HG02885 (cell line): ENCODE data around the gene FECH.
"Not testable (repeated sequence)": the region's sequence is repeated elsewhere in the genome, so short reads cannot be mapped to it uniquely, and the experiment has no call there.

Source experiments
- ATAC-seq: cut with Tn5 transposase; IDR thresholded peaks from one replicate; pipeline ENCODE4 v1.9.1; 2021; ENCODE audit warnings: mild to moderate bottlenecking; ENCODE audit not compliant: unreplicated experiment, poor library complexity

FECH gene, protein sequence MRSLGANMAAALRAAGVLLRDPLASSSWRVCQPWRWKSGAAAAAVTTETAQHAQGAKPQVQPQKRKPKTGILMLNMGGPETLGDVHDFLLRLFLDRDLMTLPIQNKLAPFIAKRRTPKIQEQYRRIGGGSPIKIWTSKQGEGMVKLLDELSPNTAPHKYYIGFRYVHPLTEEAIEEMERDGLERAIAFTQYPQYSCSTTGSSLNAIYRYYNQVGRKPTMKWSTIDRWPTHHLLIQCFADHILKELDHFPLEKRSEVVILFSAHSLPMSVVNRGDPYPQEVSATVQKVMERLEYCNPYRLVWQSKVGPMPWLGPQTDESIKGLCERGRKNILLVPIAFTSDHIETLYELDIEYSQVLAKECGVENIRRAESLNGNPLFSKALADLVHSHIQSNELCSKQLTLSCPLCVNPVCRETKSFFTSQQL

DNA sequence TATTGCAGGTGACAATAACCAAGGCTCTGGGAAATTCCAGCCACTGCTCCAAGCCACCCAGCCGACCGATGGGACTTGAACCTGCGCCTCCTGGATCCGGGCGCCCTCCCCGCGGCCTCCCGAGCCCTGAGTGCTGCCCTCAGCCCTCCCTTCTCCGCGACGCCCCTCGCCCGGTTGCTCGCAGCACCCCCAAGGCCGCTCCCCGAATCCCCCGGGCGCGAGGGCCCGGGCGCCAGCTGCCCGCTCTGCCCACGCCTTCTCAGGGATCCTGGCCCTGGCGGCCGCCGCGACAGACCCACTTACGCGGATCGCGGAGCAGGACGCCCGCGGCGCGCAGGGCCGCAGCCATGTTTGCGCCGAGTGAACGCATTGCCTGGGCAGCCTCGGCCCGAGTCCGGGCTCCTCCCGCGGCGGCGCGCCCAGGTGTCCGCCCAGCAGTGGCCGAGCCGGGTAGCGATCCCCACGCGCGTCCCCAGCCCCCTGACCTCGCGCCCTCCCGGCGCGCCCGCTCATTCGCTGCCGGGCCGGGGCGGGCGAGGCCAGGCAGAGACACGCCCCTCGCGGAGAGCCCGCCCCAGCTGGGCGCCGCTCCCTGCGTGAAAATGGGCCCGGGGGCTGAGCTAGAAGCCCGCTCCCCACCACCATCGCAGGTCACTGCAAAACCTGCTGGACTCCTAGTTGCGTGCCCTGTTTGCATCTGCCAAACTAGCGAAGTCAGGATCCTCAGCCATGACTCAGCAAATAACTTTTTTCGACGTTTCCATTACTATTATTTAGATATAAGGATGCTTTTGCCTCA, at the start of gene FECH:
Gene FECH (minus strand): TSS at position 452 of the 799 bp plus-strand sequence. CDS start 82 bp downstream, at position 370.
- peak; percentile 95 for ATAC-seq

DNA sequence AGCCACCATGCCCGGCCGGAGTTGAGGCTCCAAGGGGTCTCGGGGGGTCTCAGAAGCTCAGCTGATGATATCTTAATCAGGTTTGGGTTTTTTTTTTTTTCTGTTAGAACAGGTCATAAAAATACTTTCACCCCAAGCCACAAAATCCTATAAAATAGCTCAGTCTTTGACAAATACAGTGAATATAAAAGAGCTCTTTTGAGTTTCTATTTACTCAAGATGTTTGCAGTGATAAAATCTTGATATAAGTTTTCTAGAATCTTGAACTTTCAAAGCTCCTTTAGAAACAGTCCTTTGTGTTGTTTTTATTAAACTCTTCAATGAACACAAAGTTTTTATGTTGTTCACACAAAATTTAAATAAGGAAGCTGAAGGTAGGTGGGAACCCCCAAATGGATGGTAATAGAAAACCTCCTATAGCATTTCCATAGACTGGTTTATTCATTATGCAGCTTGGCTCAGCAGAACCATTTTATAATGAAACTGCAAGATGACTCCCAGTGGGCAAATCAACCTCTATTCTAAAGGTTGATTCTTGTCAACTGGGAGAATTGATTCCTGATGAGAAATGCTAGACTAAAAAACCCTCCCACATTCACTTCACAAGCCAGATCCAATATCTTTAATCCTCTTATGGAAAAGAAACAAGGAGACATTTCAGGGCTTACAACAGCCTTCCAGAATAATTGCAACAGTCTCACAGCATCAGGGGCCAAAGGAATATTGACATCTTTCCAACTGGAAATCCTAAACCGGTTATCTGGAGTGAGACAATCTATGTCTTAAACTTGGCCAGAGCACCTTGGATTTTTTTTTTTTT, 48.7 kb upstream of the FECH start:
- ATAC-seq, result no peak

DNA sequence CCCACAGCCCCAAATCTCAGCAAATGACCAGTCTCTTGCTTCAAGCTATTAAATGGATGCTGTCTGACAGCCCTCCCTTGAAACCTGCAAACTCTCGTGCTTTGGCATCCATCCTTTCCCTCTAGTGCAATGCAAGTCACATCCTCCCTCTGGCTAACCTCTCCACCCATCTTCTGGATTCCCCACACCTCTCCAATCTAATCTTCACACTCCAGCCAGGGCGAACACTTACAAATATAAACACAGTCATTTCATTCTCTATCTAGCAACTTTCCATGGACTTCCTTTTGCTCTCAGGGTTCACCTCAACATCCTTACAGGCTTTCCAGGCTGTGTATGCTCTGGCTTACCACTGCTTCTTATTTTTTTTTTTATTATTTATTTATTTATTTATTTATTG, 45.2 kb upstream of the FECH start:
- ATAC-seq, result no peak

DNA sequence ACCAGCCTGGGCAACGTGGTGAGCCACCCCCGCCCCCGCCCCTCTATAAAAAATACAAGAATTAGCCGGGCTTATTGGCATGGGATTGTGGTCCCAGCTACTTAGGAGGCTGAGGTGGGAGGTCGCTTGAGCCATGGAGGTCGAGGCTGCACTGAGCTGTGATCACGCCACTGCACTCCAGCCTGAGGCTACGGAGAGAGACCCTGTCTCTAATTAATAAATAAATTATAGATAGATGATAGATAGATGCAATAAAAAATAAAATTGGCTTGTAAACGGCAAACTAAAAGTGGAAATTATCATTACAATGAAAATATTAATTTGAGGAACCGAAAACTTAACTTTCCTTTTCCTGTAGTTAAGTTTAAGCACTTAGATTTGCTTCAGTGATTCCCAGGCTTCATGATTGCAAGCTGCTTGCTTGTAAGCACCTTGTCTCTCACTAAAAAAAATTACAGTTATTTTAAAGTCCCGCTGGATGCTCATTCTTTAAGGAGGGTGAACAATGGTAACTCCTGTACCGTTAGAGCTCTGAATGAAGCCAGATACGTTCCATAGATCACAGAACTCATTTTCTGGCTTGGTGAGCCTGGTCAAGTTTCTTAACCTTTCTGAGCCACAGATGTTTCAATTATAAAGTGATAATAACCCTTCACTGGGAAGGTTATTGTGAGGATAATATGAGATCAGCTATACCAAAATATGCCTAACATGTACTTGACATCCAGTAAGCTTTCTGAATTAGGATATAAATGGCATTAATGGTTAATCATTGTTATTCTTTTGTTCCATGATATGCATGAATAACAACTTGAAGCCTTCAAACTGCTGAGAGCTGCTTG, 44.5 kb upstream of the FECH start:
- peak; percentile 48 for ATAC-seq

DNA sequence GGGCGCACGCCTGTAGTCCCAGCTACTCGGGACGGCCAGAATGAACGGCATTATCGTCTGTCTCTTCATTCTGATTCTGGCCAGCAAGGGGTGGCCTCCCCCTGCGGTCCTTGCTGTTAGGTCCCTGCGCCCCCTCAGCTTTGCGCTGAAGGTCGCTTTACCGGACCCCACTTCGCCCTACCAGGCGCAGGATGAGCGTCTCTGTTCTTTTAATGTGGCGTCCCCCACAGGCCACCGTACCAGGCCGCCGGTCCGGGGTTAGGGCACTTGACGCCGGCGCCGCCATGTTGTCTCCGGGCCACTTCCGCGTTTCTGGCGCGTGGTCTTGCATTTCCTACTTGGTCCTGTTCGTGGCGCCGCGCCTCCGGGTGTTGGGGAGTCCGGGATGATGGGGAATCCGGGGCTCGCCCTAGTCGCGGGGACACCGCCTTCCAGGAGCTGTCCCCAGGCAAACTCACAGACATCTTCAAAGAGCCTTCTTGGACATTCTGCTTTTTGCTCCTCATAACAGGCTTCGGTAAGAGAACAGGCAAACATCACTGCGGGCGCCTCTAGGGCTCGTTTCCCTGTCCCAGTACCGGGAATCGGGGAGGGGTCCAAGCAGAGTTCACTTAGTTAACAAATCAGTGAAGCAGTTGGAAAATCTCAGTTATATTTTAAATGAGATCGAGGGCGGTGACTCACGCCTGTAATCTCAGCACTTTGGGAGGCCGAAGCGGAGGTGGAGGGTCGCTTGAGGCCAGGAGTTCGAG, 43.7 kb upstream of the FECH start:
- ATAC-seq, result peak; percentile 95

DNA sequence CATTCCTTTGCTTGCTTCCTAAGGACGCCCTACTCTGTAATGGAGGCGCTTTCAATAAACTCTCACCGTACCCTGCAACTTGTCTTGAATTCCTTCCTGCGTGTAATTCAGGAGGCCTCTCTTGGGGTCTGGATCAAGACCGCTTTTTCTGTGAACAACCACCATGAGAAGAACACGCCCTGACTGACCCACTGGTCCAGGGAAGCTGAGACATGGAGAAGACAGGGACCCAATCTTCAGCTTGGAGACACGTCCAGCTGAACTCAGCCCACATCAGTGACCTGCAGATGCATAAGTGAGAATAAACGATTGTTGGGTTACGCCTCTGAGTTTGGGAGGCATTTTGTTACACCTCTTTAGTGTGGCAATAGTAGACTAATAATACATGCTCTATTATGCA, 42.9 kb upstream of the FECH start:
- no peak for ATAC-seq

DNA sequence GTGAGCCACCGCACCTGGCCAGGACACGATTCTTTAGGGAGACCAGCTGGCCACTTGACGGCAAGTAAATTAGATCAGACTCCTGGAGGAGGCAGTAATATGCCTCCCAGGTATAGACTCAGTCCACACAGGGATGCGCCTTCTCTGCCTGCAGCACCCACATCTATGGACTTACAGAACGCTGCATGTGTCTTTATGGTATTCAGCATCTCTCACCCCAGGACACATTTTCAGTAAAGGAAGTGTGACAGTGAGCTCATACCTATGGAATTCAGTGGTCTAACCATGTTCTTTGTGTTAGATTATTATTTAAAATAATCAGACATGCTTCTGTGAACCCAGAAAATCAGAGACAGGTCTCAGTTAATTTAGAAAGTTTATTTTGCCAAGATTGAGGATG, 41.0 kb upstream of the FECH start:
- no peak for ATAC-seq

DNA sequence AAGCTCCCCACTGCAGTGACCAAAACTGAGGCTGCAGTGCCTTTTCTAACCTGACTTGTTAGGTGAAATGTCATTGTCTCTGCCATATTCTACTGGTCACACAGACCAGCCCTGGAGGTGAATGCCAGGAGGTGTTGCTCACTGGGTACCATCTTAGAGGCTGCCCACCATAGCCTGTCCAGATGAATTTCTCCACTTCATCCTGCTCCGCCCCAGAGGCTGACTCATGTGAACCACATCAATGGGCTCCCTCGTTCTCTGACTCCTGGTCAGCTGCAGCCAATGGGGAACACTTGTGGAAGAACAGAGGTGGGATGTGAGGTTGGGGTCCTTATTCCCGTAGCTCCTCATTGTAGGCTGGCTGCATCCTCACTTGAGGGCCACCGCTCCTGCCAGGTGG, 38.5 kb upstream of the FECH start:
- ATAC-seq, result no peak

DNA sequence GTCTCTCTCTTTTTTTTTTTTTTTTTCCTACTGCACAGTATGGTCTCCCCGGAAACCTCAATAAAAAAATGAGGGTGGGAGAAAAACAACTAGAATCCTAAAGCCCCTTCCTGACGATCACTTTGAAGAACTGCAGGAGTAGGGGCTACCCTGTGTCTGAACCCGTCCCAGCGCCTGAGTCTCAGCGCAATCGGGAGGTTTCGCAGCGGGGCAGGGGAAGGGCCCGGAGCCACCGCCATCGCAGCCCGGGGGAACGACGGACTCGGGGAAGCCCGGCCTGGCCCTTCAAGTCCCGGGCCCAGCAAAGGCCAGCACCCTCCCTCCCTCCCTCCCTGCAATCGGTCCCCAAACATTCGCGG, 34.7 kb upstream of the FECH start:
- peak; percentile 22 for ATAC-seq

DNA sequence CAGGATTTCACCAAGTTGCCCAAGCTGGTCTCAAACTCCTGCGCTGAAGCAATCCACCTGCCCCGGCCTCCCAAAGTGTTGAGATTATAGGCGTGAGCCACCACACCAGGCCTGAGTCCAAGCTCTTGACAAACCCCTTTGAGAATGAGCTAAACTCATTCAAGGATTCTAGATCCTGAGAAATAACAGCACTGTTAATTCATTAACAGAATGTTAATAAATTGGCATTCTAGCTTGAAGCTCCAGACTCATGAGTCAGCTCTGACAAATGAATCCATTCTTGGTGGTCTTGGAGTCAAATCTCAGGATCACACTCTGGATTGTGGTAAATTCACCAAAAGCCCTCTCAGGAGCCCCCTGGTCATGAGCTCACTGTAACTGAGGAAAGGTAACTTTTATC, 33.4 kb upstream of the FECH start:
- ATAC-seq, result no peak

DNA sequence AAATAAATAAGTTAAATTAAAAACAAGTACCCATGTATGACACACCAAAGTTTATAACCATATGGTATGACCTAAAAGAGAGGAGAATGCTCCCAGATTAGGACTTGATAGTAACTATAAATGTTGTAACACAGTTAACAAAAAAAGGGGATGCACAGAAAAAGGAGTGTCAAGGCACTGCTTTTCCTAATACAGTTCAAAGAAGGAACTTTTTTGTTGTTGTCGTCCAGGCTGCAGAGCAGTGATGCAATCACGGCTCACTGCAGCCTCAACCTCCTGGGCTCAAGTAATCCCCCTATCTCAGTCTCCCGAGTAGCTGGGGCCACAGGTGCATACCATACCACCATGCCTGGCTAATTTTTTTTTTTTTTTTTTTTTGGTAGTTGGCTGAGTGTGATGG, 32.4 kb upstream of the FECH start:
- ATAC-seq, result no peak

DNA sequence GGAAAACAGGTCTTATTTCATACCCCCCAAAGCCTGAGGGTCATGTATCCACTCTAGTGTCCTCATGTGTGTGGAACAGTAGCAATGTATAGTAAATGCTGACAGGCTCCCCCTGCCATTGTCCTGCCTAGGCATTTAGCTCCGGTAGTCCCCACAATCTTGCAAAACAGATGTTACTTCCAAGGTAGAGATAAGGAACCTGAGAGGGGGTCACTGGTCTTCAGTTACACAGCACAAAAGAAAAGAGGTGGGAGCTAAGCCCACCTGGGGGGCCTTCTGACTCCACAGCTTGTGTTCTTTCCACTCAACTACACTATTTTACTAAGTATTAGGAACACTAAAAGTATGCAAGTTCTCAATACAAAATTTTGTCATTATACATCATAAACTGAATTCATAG, 17.4 kb upstream of the FECH start:
- ATAC-seq, result no peak

DNA sequence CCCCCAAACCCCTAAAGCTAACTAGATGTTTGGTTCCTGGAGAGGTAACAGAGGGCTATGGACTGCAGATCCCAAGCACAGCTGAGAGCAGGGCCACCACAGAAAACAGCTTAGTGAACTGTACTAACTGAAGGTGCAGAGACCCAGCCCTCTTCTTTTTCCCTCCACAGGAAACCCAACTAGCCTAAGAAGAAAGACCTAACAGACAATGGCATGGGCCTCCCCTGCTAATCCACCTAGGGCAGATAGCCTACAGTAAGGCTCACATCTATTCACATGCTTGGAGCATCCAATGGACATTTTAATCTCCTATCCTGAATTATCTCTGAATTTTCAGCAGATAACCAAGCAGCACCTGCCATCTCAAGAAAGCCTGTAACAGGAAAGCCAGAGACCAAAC, 8.8 kb upstream of the FECH start:
- ATAC-seq, result no peak

DNA sequence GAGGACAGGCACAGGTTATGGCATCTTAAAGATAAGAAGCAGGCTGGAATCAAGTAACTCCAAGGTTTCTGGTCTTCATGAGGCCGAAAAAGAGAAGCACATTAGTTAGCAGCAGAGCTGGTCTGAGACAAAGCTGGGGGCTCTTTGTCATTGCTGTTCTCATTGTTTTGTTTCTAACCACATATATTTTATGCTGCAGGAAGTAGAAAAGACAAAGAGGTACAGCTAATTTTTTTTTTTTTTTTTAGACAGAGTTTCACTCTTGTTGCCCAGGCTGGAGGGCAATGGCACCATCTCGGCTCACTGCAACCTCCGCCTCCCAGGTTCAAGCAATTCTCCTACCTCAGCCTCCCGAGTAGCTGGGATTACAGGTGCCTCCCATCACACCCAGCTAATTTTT, 6.2 kb upstream of the FECH start:
- ATAC-seq, result not testable (repeated sequence)

DNA sequence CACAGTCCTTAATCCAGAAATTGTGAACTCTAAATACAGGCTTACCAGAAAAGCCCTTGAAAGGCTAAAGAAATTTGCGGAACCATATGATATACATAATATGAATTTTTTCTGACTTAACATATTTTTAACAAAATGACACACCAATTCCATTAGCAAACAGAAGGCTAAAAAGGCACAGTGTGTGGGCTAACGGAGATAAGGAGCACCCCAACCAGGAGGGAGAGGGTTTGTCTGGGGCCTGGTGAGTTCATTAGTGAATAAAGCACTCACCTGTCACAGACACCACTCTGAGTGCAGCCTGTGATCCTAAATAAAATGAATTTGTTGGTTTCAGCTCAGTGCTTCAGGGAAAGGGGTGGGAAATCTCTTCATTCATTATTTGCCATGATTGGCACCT, 2.7 kb upstream of the FECH start:
- ATAC-seq, result no peak

DNA sequence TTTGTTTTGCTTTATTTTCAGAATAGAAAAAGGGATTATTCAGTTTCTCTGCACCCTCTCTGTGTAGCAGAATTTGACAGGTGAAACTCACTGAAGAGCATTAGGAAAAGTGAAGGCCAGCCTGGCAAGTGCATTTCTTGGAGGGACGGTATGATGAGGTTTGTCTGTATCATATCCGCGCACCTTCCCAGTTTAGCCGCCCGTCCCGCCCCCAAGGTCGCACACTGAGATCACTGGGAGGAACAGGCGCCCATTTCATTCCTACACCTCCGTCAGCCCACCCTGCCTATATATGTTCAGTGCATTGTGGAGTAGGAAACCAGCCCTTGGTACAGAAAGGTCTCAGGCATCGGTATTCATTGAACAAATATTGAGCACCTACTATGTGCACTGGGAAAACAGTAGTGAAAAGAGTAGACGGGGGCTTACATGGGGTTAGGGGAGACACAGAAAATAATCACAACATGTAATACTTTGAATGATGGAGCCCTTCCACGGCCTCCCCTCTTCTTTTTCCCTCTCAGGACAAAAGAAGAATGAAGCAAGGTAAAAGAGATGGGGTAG, 678 bp upstream of the FECH start:
- ATAC-seq, result no peak

DNA sequence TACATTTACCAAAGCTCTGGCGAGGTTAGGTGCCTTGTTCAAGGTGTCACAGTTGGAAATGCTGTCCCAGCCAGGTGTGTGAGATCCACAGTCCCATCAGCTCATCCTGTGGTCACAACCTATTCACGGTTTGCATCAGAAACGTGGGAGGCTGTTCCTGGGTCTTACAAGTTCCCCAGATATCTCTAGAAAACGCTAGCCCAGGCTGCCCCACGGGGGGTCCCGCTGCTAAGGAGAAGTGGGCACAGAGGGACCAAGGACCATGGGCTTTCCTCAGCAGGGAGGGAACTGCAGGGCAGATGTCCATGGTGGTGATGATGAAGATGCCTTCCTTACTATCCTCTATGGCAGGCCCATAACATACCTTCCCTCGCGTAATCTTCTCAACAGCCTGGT, 649 bp downstream of the FECH start:
- peak; percentile 3 for ATAC-seq

DNA sequence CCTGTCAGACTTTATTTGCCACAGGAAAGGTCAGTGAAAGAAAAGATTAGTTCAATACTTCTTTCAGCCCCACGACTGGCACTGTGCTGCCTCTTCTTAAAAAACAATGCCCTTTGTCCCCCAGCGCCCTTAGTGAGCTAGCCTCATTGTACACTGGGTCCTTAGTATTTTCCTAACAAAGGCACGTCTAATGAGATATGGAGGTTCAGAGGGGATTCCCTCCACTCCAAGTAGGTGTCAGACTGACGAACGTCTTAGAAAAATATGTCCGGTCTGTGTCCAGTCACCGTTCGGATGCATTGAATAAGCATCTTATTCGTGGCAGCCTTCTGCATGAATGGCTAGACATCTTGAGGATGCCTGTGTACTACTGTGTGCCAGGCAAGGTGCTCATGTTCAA, 1.1 kb downstream of the FECH start:
- ATAC-seq, result no peak

DNA sequence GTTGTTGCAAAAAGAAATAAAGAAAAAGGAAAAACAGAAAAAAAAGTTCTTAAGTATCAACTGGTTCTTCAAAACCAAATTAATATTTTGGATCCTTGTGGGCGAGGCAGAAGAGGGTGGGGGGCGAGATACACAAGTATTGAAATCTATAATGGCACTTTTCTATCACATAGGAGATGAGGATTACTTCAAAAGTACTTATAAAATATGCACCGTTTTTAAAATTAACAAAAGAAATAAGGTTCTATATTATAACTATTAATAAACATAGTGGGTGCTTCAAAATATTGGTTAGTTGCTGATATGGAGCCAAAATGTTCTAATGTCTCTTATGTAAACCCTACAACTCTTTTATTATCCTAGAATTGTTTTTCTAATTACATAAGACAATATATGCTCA, 2.1 kb downstream of the FECH start:
- ATAC-seq, result no peak
